Neutrophil (primary cell): ENCODE measurements around the gene CHST2.

ENCODE experiments used
- H3K27ac ChIP-seq: fragments of 200-600 bp; sonication (generic); 2 replicates; pipeline ENCODE4 v1.5.1; 2016; ENCODE audit warnings: mild to moderate bottlenecking, moderate library complexity
- H3K27me3 ChIP-seq: fragments of 200-600 bp; sonication (generic); 2 replicates; pipeline ENCODE4 v1.6.0; 2016; ENCODE audit warnings: mild to moderate bottlenecking
- H3K36me3 ChIP-seq: fragments of 200-600 bp; sonication (generic); 2 replicates; pipeline ENCODE4 v1.5.1; 2017
- H3K4me1 ChIP-seq, 2 experiments: fragments of 200-600 bp in 1 of 2; sonication (generic) in 1 of 2; 1 replicate in 1 of 2; 2 replicates in 1 of 2; pipeline versions ENCODE4 v1.5.1 to v1.6.1; 2013 to 2016; ENCODE audit warnings: low read depth in 1 of 2, low read length in 1 of 2, mild to moderate bottlenecking in 1 of 2, moderate library complexity in 1 of 2; ENCODE audit not compliant: control insufficient read depth in 1 of 2, insufficient read depth in 1 of 2
- H3K4me3 ChIP-seq, 2 experiments: fragments of 200-600 bp in 1 of 2; sonication (generic) in 1 of 2; 1 replicate in 1 of 2; 2 replicates in 1 of 2; pipeline ENCODE4 v1.5.1; 2013 to 2016; ENCODE audit warnings: low read depth in 1 of 2, low read length in 1 of 2, mild to moderate bottlenecking in 1 of 2, moderate library complexity in 1 of 2
- H3K9me3 ChIP-seq: fragments of 200-600 bp; sonication (generic); 2 replicates; pipeline ENCODE4 v1.5.1; 2016
- CTCF ChIP-seq: fragments of 200-600 bp; sonication (generic); IDR thresholded peaks from 2 replicates; pipeline ENCODE4 v1.5.1; 2016; ENCODE audit warnings: antibody characterized with exemption

The CHST2 gene

GRCh38 chr3:143118630-143119008 is 952 bp upstream of the CHST2 start:
- H3K27ac ChIP-seq = no peak overlapping the region
- H3K27me3 ChIP-seq = peaks cover 96% of the 10 kb centered on the region
- H3K9me3 ChIP-seq = no peaks in the 10 kb centered on the region
- peak overlapping the region; percentile 79 to 91 for H3K4me3 ChIP-seq
- no peak for TF ChIP-seq CTCF
- peaks cover 7% of the 10 kb centered on the region for H3K36me3 ChIP-seq
- H3K4me1 ChIP-seq = peaks cover 34 to 37% of the 10 kb centered on the region in 2 experiments

GRCh38 chr3:143119974-143120715 is 574 bp downstream of the CHST2 start:
- Histone ChIP-seq H3K4me3 (peak overlapping the region; percentile 79 to 91), H3K36me3 (peaks cover 7% of the 10 kb centered on the region), H3K9me3 (no peaks in the 10 kb centered on the region), H3K4me1 (peaks cover 36 to 40% of the 10 kb centered on the region in 2 experiments), H3K27me3 (peaks cover 97% of the 10 kb centered on the region), H3K27ac (peak overlapping the region; percentile 58)
- no peak for TF ChIP-seq CTCF

- H3K27me3 ChIP-seq = peaks cover 98% of the 10 kb centered on the region
- no peaks in the 10 kb centered on the region for H3K9me3 ChIP-seq
- H3K4me3 ChIP-seq = peak overlapping the region; percentile 79 to 91
- H3K4me1 ChIP-seq = peaks cover 36 to 40% of the 10 kb centered on the region in 2 experiments
- peak overlapping the region; percentile 58 for H3K27ac ChIP-seq
- TF ChIP-seq CTCF = no peak
- peaks cover 7% of the 10 kb centered on the region for H3K36me3 ChIP-seq
Measured at GRCh38 chr3:143120716-143121240, 1.2 kb downstream of the CHST2 start.

- no peak for TF ChIP-seq CTCF
- H3K4me3 ChIP-seq = peak overlapping the region; percentile 79 to 91
Measured at GRCh38 chr3:143121241-143122088, 1.9 kb downstream of the CHST2 start.

GRCh38 chr3:143122089-143122430 is 2.5 kb downstream of the CHST2 start:
- Histone ChIP-seq H3K4me1 (peaks cover 36 to 40% of the 10 kb centered on the region in 2 experiments), H3K27ac (no peak overlapping the region), H3K36me3 (peaks cover 7% of the 10 kb centered on the region), H3K4me3 (peak overlapping the region in 1 of 2 experiments; percentile 91), H3K9me3 (no peaks in the 10 kb centered on the region), H3K27me3 (peaks cover 92% of the 10 kb centered on the region)
- no peak for TF ChIP-seq CTCF

More at GRCh38 chr3:143121241-143122088, 1.9 kb downstream of the CHST2 start:
- Histone ChIP-seq H3K4me1 (peaks cover 36 to 40% of the 10 kb centered on the region in 2 experiments), H3K9me3 (no peaks in the 10 kb centered on the region), H3K27me3 (peaks cover 97% of the 10 kb centered on the region), H3K27ac (no peak overlapping the region), H3K36me3 (peaks cover 7% of the 10 kb centered on the region)
